ENCODE measurements around the gene ADH1C. TPM values are rescaled to one million over a fixed set of nuclear protein-coding genes. Genes with fewer than 3 reads are reported as not detected.
"Not testable (repeated sequence)": the region's sequence is repeated elsewhere in the genome, so short reads cannot be mapped to it uniquely, and the experiment has no call there.

The ADH1C gene
- total RNA-seq, 1 donor from 2014 or later = not detected

GRCh38 chr4:99356992-99357391 lies 4.4 kb upstream of the ADH1C start:
- Mint-ChIP-seq H3K4me3 (no peak overlapping the region), H3K36me3 (ENCODE audit: low read depth) (no peaks in the 10 kb centered on the region), H3K27me3 (ENCODE audit: low read depth) (no peaks in the 10 kb centered on the region), H3K27ac (ENCODE audit: unreplicated experiment) (no peak overlapping the region), H3K9me3 (peaks cover 16% of the 10 kb centered on the region), H3K4me1 (no peaks in the 10 kb centered on the region)
- TF ChIP-seq CTCF (conservative IDR thresholded peaks at IDR 0.05) = no peak
- DNase-seq (ENCODE audit: low read depth, low spot score) = no peak

DNA sequence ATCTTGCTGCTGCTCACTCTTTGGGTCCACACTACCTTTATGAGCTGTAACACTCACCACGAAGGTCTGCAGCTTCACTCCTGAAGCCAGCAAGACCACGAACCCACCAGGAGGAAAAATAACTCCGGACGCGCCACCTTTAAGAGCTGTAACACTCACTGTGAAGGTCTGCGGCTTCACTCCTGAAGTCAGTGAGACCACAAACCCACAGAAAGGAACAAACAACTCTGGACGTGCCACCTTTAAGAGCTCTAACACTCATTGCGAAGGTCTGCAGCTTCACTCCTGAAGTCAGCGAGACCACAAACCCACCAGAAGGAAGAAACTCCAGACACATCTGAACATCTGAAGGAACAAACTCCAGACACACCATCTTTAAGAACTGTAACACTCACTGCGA lies 3.6 kb upstream of the ADH1C start:
- H3K27me3 Mint-ChIP-seq (ENCODE audit: low read depth); H3K4me3 Mint-ChIP-seq; H3K36me3 Mint-ChIP-seq (ENCODE audit: low read depth); H3K27ac Mint-ChIP-seq (ENCODE audit: unreplicated experiment); DNase-seq (ENCODE audit: low read depth, low spot score); H3K4me1 Mint-ChIP-seq: not testable (repeated sequence)
- H3K9me3 Mint-ChIP-seq = peaks cover 16% of the 10 kb centered on the region

DNA sequence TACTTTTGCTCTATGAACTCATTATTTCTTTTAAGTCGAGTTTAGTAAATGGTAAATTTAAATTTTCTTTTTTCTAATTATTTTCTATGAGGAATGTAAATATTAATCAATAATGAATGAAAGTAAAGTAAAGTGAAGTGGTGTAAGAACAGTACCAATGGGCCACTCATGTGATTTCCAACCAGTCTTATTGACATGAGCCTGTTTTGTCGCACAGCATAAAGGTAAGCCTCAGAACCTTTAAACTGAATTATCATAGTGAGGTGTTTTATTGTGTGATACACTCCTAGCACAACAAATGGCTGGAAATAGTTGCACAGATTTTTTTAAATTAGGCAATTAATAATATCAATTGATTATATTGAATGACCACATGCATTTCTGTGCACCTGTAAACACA lies 1.1 kb downstream of the ADH1C start:
- Mint-ChIP-seq H3K36me3 (ENCODE audit: low read depth) (no peaks in the 10 kb centered on the region), H3K9me3 (peaks cover 10% of the 10 kb centered on the region), H3K27ac (ENCODE audit: unreplicated experiment) (no peak overlapping the region), H3K4me3 (no peak overlapping the region), H3K4me1 (no peaks in the 10 kb centered on the region), H3K27me3 (ENCODE audit: low read depth) (no peaks in the 10 kb centered on the region)
- no peak for TF ChIP-seq CTCF (conservative IDR thresholded peaks at IDR 0.05)
- no peak for DNase-seq (ENCODE audit: low read depth, low spot score)

GRCh38 chr4:99349338-99349737 lies 3.2 kb downstream of the ADH1C start:
- H3K4me3 Mint-ChIP-seq = no peak overlapping the region
- no peak overlapping the region for H3K27ac Mint-ChIP-seq (ENCODE audit: unreplicated experiment)
- DNase-seq (ENCODE audit: low read depth, low spot score) = no peak
- H3K36me3 Mint-ChIP-seq (ENCODE audit: low read depth) = no peaks in the 10 kb centered on the region
- TF ChIP-seq CTCF (conservative IDR thresholded peaks at IDR 0.05) = no peak
- peaks cover 4% of the 10 kb centered on the region for H3K9me3 Mint-ChIP-seq
- no peaks in the 10 kb centered on the region for H3K4me1 Mint-ChIP-seq
- no peaks in the 10 kb centered on the region for H3K27me3 Mint-ChIP-seq (ENCODE audit: low read depth)

DNA sequence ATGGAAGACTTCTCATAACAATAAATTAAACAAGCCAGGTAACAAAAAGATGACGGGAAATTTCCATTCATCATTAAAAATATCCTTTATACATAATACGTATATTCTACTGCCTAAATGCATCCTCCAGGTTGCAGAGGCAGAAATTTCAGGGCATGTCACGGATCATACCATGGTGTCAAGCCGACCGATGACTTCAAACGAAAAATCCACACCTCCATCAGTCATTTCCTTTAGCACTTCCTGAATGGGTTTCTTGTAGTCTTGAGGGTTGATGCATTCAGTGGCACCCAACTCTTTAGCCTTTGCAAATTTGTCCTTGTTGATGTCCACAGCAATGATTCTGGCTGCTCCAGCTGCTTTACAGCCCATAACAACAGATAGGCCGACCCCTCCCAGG lies 9.9 kb downstream of the ADH1C start:
- H3K27ac Mint-ChIP-seq (ENCODE audit: unreplicated experiment); H3K36me3 Mint-ChIP-seq (ENCODE audit: low read depth); H3K9me3 Mint-ChIP-seq; DNase-seq (ENCODE audit: low read depth, low spot score); H3K27me3 Mint-ChIP-seq (ENCODE audit: low read depth); H3K4me1 Mint-ChIP-seq; H3K4me3 Mint-ChIP-seq: not testable (repeated sequence)

GRCh38 chr4:99341426-99341825 lies 11.1 kb downstream of the ADH1C start:
- TF ChIP-seq CTCF (conservative IDR thresholded peaks at IDR 0.05) = no peak
- Mint-ChIP-seq H3K27me3 (ENCODE audit: low read depth) (no peaks in the 10 kb centered on the region), H3K9me3 (no peaks in the 10 kb centered on the region), H3K4me1 (no peaks in the 10 kb centered on the region), H3K27ac (ENCODE audit: unreplicated experiment) (no peak overlapping the region), H3K36me3 (ENCODE audit: low read depth) (no peaks in the 10 kb centered on the region), H3K4me3 (no peak overlapping the region)
- DNase-seq (ENCODE audit: low read depth, low spot score) = no peak

GRCh38 chr4:99339172-99339571 lies 13.4 kb downstream of the ADH1C start:
- H3K36me3 Mint-ChIP-seq (ENCODE audit: low read depth) = no peaks in the 10 kb centered on the region
- no peak for DNase-seq (ENCODE audit: low read depth, low spot score)
- H3K9me3 Mint-ChIP-seq = no peaks in the 10 kb centered on the region
- H3K4me3 Mint-ChIP-seq = no peak overlapping the region
- TF ChIP-seq CTCF (conservative IDR thresholded peaks at IDR 0.05) = no peak
- no peaks in the 10 kb centered on the region for H3K4me1 Mint-ChIP-seq
- no peaks in the 10 kb centered on the region for H3K27me3 Mint-ChIP-seq (ENCODE audit: low read depth)
- H3K27ac Mint-ChIP-seq (ENCODE audit: unreplicated experiment) = no peak overlapping the region
